Endothelial cell (in vitro differentiated cells): ENCODE results near the gene ARHGAP26. TPM values are rescaled to one million over a fixed set of nuclear protein-coding genes. Genes with fewer than 3 reads are reported as not detected.
A peak's percentile ranks its signal among the peaks of the same experiment; 100 is the strongest.

ENCODE experiments used
- DNase-seq: peaks from one replicate; pipeline ENCODE4 v3.0.0; 2021; ENCODE audit warnings: low spot score
- H3K27ac Mint-ChIP-seq: one replicate; pipeline ENCODE4 v1.8.0; 2021; ENCODE audit warnings: mixed read lengths, inconsistent platforms; ENCODE audit not compliant: unreplicated experiment
- H3K27me3 Mint-ChIP-seq: one replicate; pipeline ENCODE4 v1.8.0; 2021; ENCODE audit warnings: mild to moderate bottlenecking, moderate library complexity, mixed read lengths, inconsistent platforms; ENCODE audit not compliant: unreplicated experiment
- H3K36me3 Mint-ChIP-seq: one replicate; pipeline ENCODE4 v1.8.0; 2021; ENCODE audit warnings: mild to moderate bottlenecking, low read depth, mixed read lengths, inconsistent platforms; ENCODE audit not compliant: unreplicated experiment
- H3K4me1 Mint-ChIP-seq: one replicate; pipeline ENCODE4 v1.8.0; 2021; ENCODE audit warnings: mild to moderate bottlenecking, mixed read lengths, inconsistent platforms; ENCODE audit not compliant: unreplicated experiment
- H3K4me3 Mint-ChIP-seq: one replicate; pipeline ENCODE4 v1.8.0; 2021; ENCODE audit warnings: mild to moderate bottlenecking, mixed read lengths, inconsistent platforms; ENCODE audit not compliant: unreplicated experiment
- H3K9me3 Mint-ChIP-seq: one replicate; pipeline ENCODE4 v1.8.0; 2021; ENCODE audit warnings: mixed read lengths, inconsistent platforms; ENCODE audit not compliant: unreplicated experiment
- CTCF ChIP-seq: fragments of 200-600 bp; sonication (generic); IDR thresholded peaks from one replicate; pipeline ENCODE4 v1.5.0; 2021; ENCODE audit warnings: antibody characterized with exemption; ENCODE audit not compliant: unreplicated experiment
- total RNA-seq: library from RNA; stranded (reverse); fragmentation: NEBNext Ultra II Directional; extraction: Animal tissue kit (Norgen Biotek cat#: 25700); gene quantifications from one replicate; pipeline ENCODE4 v1.2.1, GENCODE V29; 2021; ENCODE audit not compliant: unreplicated experiment

The ARHGAP26 gene
- total RNA-seq, 1 donor from 2014 or later: 81.5 TPM

- H3K4me3 Mint-ChIP-seq: no peak overlapping the region
- H3K9me3 Mint-ChIP-seq: no peaks in the 10 kb centered on the region
- no peak for TF ChIP-seq CTCF
- no peak for DNase-seq
- no peak overlapping the region for H3K27ac Mint-ChIP-seq
- H3K27me3 Mint-ChIP-seq: peaks cover 10% of the 10 kb centered on the region
- peaks cover 4% of the 10 kb centered on the region for H3K36me3 Mint-ChIP-seq
- peaks cover 35% of the 10 kb centered on the region for H3K4me1 Mint-ChIP-seq
Observed at GRCh38 chr5:142976861-142977260, 206.7 kb downstream of the ARHGAP26 start.

- peaks cover 4% of the 10 kb centered on the region for H3K36me3 Mint-ChIP-seq
- H3K27me3 Mint-ChIP-seq: peaks cover 15% of the 10 kb centered on the region
- no peak overlapping the region for H3K4me3 Mint-ChIP-seq
- no peaks in the 10 kb centered on the region for H3K9me3 Mint-ChIP-seq
- no peak for DNase-seq
- peak overlapping the region; percentile 70 for H3K27ac Mint-ChIP-seq
- no peak for TF ChIP-seq CTCF
- peaks cover 42% of the 10 kb centered on the region for H3K4me1 Mint-ChIP-seq
Observed at GRCh38 chr5:142977363-142978051, 207.3 kb downstream of the ARHGAP26 start.

- H3K27ac Mint-ChIP-seq: no peak overlapping the region
- no peak for DNase-seq
- H3K27me3 Mint-ChIP-seq: peaks cover 16% of the 10 kb centered on the region
- H3K9me3 Mint-ChIP-seq: no peaks in the 10 kb centered on the region
- H3K4me3 Mint-ChIP-seq: no peak overlapping the region
- H3K4me1 Mint-ChIP-seq: peaks cover 49% of the 10 kb centered on the region
- peaks cover 4% of the 10 kb centered on the region for H3K36me3 Mint-ChIP-seq
- TF ChIP-seq CTCF: no peak
Observed at GRCh38 chr5:142978252-142978651, 208.1 kb downstream of the ARHGAP26 start.

- H3K27ac Mint-ChIP-seq: no peak overlapping the region
- no peak overlapping the region for H3K4me3 Mint-ChIP-seq
- DNase-seq: no peak
- TF ChIP-seq CTCF: no peak
- H3K36me3 Mint-ChIP-seq: peaks cover 4% of the 10 kb centered on the region
- peaks cover 16% of the 10 kb centered on the region for H3K27me3 Mint-ChIP-seq
- no peaks in the 10 kb centered on the region for H3K9me3 Mint-ChIP-seq
- peaks cover 52% of the 10 kb centered on the region for H3K4me1 Mint-ChIP-seq
Observed at GRCh38 chr5:142978726-142979125, 208.5 kb downstream of the ARHGAP26 start.

- H3K4me1 Mint-ChIP-seq: peaks cover 59% of the 10 kb centered on the region
- H3K27me3 Mint-ChIP-seq: peaks cover 16% of the 10 kb centered on the region
- H3K9me3 Mint-ChIP-seq: no peaks in the 10 kb centered on the region
- DNase-seq: no peak
- no peak for TF ChIP-seq CTCF
- H3K4me3 Mint-ChIP-seq: no peak overlapping the region
- no peak overlapping the region for H3K27ac Mint-ChIP-seq
- peaks cover 3% of the 10 kb centered on the region for H3K36me3 Mint-ChIP-seq
Observed at GRCh38 chr5:142979636-142980035, 209.5 kb downstream of the ARHGAP26 start.
